PC-9 (cell line): ENCODE data around the gene GCSAML.

Experiments
- EZH2 ChIP-seq: fragments of 200-600 bp; sonication (generic); IDR thresholded peaks from 2 replicates; pipeline ENCODE4 v1.8.0; 2017; ENCODE audit warnings: antibody characterized with exemption, low read depth
- TF ChIP-seq, protein P1 (sequence below): fragments of 200-600 bp; sonication (generic); conservative IDR thresholded peaks from 2 replicates; pipeline ENCODE4 v1.6.1; 2017; ENCODE audit warnings: mixed run types, antibody characterized with exemption, mild to moderate bottlenecking, moderate library complexity

DNA sequence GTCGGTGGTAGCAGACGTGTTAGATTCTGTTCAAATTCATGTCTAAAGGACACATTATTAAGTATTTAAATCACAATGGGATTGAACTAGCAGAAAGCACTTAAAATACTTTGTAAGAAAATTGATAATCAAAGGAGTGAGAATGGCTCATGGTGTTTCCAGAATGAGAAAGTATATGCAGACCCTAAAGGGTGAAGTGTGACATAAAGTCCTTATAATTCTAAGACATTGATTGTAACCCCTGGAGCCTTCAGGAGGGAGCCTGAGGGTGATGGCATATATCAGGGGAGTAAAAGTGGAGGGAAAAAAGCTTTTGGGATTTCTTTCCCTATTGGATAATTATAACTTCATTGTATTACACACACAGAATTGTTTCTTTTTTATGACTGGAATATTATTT, 12.6 kb upstream of the GCSAML start, which contains the start of gene OR2C3:
- TF ChIP-seq, protein P1, sequence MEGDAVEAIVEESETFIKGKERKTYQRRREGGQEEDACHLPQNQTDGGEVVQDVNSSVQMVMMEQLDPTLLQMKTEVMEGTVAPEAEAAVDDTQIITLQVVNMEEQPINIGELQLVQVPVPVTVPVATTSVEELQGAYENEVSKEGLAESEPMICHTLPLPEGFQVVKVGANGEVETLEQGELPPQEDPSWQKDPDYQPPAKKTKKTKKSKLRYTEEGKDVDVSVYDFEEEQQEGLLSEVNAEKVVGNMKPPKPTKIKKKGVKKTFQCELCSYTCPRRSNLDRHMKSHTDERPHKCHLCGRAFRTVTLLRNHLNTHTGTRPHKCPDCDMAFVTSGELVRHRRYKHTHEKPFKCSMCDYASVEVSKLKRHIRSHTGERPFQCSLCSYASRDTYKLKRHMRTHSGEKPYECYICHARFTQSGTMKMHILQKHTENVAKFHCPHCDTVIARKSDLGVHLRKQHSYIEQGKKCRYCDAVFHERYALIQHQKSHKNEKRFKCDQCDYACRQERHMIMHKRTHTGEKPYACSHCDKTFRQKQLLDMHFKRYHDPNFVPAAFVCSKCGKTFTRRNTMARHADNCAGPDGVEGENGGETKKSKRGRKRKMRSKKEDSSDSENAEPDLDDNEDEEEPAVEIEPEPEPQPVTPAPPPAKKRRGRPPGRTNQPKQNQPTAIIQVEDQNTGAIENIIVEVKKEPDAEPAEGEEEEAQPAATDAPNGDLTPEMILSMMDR, result no peak
- no peak for TF ChIP-seq EZH2
